Stimulated activated CD4-positive, alpha-beta T cell treated with anti-CD3 and anti-CD28 coated beads, Interleukin-2, amount 100 ng/mL, for 4 hours (primary cell): Measurements from ENCODE around the gene KLHL3.

Experiments used
- DNase-seq: peaks from one replicate; pipeline ENCODE4 v3.0.0-alpha.2; 2020; ENCODE audit warnings: low read depth

Gene KLHL3

DNA sequence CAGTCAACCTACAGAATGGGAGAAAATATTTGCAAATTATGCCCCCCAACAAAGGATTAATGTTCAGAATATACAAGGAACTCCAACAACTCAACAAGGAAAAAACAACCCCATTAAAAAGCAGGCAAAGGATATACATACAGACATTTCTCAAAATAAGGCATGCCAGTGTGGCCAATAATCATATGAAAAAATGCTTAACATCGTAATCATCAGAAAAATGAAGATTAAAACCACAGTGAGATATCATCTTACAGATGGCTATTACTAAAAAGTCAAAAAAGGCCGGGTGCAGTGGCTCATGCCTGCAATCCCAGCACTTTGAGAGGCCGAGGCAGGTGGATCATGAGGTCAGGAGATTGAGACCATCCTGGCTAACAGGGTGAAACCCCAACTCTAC lies 103.2 kb downstream of the KLHL3 start:
- DNase-seq = no peak

DNA sequence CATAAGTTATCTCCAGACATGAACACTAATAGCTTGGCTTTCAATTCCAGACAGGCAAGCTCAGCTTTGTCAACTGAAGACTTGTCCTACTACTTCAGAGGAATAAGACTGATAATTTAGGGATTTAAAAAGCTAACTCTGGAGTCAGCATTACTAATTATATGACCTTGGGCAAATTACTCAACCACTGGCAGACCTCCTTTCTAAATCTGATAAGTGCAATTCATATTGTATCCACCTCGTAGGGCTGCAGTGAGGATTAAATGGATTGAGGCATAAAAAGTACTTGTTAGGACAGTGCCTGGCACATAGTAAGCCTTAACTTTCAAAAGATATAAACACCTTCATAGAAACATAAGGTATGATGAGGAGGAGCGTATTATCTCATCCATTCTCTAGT lies 104.4 kb downstream of the KLHL3 start:
- no peak for DNase-seq

DNA sequence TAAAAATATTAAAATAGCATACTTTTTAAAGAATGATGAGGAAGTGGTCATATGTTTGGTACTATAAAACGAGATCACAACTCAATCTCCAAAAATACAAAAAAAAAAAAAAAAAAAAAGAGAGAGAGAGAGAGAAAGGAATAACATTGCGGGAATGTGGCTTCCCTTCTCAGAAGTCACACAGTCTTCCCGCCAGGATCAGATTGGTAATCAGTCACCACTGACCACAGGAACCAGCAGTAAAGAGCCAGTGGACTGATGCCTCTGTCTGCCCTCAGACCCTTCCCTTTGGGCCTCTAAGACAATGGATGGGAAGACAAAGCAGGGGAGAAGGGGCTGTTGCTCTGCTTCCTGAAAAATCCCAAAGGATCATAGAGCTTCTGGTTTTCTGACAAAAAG lies 104.9 kb downstream of the KLHL3 start:
- DNase-seq = no peak

DNA sequence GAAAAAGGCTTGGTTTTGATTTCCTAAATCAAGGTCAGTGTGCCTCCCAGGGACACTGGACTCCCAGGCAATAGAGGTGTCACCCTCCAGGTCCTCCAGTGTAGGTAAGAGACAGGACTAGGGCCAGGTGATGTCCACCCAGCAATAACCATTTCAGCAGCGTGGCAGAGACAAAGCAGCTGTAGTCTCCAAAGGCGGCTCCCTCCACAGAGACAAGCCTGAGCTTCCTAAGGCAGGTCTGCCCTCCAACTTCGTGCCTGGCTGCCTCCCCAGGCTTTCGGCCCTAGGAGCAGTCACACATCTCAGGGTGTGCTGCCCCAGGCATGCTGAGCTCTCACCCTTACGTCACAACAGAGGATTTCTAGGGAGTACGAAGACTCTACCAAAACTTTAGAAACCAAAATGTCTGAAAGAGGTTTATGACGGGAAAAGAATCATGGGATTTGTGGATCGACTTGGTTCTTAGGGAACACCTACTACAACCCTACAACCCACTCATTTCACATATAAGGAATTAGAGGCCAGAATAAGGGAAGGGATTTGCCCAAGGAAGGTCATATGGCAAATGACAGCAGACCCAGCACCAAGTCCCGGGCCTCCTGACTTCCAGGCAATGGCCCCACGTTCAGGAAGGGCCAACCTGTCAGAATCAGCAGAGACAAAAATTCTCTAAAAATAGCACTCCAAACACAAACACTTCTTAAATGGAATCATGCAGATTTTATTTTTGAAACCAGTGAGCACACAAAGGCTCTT lies 105.5 kb downstream of the KLHL3 start:
- no peak for DNase-seq

DNA sequence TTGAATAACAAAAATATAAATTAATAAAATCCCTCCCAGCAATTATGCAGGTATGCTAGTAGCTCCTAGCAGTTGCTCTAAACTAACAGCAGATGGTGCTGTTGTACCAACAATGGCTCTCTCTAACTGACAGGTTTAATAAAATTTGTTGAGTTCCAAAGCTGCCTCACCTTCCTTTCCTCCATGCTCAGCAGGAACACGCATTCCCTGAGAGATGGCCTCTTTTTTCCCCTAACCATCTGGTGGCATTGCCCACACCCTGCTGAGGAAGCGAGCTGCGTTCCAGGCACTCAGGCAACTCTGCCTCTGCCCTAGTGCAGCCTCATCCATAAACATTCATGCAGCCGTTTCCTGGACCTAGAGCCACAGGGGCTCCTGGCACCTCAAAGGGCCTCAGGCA lies 106.2 kb downstream of the KLHL3 start:
- peak; percentile 5 for DNase-seq

DNA sequence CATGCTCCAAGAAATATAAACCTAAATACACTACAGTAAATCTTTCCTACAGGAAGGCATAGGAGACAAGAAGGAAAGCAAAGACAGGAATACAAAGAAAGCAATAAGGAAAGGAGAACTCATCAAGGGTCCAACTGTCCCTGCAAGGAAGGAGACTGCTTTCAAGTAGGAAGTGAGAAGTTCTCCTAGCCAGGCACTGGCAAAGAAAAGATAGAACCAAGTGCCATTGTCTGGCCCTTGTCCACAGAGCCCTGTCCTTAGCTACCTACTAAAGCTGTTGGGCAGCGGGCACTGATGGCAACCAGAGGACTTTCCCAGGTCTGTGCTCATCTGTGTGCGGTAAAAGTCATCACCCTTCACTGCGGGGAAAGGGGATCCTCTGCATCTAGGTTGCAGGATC lies 108.2 kb downstream of the KLHL3 start:
- DNase-seq = no peak

DNA sequence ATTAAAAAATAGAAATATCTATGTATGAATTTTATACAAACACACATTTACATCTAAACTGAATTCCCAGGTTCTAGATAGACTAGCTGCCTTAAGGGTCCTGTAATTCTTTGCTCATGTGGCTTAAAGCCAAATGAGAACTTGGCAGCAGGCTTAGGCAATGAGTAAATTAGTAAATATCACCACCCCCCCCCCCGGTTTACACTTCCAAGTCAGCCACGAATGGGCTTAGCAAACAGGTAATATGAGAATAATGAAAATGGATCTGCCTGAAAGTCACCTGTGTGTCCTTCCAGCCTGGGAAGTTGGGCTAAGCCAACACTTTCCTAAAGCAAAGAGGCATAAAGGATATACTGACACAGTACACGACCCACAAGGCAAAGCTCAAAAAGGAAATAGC lies 108.6 kb downstream of the KLHL3 start:
- no peak for DNase-seq

DNA sequence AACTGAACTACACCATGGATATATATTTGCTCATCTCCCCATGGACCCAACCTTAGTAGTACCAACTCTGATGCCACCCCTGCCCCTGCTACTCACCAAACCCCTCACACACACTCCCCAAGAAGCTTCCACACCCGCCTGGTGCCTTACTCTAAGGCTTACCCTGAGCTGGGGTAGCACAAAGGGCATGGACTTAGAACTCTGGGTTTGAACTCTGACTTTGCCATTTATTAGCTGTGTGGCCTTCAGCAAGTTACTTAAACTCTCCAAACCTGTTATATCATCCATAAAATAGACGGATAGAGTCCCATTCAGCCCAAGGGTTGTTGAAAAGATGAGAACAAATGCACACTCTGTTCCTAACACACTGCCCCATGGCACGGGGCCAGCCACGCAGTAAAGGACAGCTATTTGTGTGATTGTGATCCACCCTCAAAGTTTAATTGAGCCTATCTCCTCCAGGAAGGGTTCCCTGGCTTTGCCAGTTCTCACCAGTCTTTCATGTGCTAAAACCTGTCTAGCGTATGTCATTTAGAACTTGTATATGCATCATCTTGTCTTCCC lies 111.0 kb downstream of the KLHL3 start:
- DNase-seq = no peak

DNA sequence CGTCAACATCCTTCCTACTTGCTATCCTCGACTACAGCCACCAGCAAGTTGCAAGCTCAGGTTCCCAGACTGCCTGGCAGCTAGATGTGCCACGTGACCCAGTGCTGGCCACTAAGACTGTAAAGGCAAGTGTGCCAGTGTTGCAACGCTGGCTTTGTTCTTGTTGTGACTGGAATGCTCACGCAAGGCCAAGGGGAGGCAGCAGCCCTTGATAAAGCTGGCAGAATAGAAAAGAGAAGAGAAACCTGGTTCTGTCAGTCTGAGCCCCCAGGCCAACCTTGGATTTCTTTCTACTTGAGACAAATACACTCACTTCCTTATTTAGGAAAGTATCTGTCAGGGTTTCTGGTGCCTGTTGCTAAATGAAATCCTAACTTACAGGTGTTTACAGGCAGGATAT lies 113.0 kb downstream of the KLHL3 start:
- DNase-seq = no peak

DNA sequence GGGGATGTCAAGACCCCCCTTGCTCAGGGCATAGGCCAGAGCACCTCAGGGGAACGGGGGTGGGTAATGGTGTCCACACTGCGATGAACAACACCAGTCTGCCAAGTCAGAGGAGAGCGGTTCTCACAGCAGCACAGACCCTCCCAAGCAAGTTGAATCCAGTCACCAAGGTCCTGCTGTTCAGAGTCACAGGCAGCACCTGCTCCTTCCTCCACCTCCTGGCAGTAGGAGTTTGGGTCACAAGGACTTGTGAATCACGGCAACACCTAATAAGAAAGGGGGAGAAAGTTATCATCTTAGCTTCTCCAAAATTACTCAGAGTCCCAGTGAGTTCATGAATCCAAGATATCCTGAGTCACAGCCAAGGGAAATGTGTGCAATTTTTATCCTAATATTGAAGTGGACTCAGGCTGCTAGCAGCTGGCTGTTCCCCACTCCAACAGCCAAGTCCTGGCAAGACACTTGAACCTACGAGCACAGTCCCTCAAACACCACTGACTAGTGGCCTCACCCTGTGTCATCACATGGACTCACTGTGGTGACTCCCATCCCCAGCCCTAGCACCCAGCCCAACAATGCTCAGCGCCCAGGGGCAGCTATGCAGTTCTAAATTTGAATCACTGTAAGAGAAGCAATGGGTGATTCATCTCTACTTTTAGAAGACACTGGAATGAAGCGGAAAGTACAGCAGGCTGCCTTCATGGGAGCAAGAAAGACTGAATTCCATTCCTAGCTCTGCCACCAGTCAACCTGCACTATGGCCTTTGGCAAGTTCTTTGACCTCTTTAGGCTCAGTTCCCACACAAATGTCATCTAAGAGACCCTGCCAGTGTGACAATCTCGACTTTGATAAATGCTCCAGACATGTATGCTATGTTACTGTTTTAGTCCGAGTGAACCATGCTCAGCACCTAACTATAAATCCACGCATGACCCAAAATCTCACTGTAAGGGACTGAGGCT lies 113.7 kb downstream of the KLHL3 start:
- no peak for DNase-seq

DNA sequence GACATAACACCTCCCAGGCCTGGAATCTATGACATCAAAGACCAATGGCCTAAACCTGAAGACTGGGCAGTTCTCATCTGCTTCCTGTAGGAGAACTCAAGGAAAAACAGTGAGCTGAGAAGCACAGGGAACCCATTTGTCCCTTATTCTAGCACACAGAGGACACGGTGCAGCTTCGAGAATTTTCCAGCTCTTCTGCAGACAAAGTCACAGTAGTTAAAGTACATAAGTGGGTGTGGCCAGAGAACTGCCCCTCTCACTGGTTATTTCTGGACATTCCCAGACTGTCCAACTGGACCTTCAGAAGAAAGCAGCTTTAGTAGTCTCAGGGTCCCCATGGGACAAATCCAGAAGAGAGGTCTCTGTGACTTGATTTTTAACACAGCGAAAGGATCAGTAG lies 114.6 kb downstream of the KLHL3 start:
- DNase-seq = no peak

DNA sequence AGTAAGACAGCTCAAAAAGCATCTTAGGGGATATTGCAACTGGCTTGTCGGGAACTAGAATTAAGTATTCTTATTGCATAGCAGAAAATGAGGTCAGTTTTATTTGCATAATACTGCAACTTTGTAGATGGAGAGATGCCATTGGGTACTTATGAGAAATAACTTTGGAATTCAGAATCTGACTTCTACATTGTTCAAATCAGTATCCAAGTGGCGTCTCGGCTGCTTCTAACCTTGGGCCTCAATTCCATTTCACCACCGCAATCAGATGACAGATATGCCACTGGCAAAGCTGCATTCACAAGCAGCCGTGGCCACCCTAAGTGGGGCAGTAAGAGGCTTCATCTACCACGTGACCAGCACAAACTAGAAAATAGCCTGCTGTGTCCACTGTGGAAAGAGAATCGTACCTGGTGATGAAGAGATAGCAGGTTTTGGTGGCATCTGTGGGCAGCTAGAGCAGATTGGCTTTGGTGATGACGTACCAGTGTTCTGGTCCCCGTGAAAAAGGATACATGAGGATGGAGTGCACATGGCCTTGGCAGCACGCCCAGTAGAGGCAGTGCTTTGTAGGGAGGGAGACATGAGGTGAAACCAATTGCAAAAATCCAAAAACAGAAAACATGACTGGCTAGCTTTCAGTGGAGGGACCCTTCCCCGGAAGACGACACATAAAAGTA lies 116.6 kb downstream of the KLHL3 start:
- no peak for DNase-seq

DNA sequence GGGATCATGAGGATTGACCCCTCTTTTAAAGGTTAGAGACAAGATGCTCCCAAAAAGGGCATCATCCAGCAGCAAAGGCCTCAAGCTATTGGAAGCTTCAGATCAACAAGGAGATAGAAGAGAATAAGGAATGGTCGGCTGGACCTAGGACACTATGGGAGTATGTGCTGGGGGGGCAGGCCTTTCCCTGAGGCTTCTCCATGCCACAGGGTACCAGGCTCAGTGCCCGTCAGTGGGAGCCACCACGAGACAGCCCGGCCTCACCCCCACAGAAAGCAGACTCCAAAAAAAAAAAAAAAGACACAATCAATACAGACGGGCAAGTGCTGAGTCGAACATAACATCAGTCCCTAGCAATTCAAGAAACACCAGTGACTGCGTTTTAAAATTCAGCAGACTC lies 117.4 kb downstream of the KLHL3 start:
- DNase-seq = no peak

DNA sequence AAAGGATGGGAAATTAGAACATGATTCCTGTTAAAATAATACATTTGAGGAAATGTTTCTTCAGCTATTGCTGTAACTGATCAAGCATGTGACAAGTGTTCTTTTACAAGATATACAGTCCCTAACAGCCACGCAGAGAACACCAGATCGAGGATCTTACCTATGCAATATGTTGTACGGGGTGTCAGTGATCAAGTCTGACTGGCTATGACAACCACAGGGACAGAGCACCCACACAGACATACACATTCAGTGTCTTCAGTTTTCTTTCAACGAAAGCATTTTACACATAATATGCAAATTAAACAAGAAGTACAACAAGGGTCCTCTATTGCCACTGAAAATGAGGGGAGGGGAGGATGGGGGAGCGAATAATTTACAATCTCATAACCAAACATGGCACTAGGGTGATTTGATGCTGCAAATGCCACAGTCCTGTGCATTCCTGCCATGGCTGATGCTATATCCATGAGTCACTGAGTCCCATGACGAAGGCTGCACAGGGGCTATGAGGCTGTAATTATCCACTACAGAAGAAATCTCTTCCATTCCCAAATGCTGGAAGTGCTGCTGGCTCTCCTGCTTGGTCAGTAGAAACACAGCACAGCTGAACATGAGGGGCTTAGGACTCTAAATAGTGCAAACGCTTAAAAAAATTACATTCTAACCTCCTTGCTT lies 118.2 kb downstream of the KLHL3 start:
- DNase-seq = no peak

DNA sequence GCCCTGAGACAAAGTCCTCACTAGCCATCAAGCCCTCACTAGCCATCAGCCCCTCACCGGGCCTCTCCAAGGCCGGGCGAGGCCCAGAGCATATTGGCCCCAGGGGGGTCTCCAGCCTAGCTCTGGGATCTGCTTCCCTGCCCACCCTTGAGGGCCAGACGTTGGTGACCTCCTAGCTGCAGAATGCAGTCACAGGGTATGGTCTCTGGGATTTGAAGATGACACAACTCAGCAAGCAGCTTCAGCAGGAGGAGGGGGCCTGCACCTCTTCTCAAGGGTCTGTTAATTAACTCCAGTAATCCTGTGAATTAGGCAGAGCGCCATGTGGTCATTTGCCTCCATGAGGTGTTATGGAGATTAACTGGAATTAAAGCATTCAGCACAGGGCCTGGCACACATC lies 119.8 kb downstream of the KLHL3 start:
- DNase-seq = no peak

DNA sequence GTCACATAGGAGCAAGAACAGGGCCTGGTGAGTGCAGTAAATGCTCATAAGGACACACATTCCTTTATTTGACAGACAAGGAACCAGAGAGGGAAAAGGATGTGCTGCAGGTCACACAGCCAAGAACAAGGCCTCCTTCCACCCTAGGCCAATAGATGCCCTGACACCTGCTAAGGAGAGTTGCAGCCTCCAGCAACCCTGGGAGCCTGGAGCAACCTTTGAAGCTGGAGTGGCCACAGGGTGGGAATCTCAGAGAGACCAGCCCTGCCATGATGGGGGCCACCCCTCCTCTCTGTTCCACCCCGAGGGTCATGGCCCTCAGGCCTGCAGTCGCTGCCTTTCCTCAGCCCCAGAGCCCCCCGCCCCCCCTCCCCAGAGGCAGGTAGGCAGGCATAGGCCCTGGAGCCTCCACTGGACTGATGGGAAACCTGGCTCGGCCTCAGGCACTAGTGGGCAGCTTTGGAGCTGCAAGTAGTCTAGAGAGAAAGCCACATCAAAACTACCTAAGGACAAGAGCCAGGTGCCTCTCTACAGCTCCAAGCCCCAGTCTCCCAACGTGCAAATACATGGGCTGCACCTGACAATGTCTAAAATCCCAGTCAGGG lies 120.6 kb downstream of the KLHL3 start:
- no peak for DNase-seq

DNA sequence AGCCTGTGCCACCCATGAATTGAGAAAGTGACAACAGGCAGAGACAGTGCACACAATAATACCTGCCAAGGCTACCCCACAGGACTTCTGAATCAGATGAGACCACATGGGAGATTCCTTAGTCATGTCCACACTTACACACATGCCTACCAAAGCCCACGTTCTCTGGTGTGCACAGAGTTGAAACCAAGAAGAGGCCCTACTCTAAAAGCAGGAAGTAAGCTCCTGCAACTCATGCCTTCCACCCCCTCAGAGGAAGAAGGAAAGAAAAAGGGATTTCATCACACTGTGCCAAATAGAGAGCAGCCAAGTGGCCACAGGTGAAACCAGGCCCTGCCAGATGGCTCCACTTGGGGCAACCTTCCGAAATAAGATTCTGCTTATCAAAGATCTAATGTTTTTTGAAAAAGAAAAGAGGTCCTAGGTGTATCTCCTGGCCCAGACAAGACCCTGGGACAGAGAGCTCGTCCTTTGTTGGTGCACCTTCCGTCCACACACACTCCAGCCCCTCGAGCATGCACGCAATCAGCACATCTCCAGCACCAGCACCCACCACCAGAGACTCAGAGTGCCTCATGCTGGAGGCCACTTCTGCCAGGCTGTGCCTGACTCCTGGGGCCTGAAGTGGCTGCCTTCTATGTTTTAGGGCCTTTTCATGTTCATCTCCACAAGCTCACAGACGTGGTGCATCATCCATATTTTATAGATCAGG lies 122.2 kb downstream of the KLHL3 start:
- DNase-seq = no peak

DNA sequence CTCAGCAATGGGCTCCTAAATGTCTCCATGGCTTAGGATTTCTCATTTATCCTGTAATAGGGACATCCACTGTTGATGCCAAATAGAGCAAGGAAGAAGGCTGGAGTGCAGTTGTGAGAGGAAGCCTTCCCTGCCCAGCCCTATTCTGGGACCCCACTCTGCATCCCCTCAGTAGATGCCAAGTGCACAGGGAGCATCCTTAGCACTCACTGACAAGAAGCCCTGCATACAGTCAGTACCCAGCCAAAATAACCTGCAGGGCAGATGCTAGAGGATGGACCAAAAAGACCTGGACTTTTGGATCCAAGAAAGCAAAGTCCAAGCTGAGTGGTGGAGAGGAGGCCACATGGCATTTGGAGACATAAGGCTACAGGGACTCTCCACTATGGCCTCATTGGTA lies 123.3 kb downstream of the KLHL3 start:
- DNase-seq = no peak

DNA sequence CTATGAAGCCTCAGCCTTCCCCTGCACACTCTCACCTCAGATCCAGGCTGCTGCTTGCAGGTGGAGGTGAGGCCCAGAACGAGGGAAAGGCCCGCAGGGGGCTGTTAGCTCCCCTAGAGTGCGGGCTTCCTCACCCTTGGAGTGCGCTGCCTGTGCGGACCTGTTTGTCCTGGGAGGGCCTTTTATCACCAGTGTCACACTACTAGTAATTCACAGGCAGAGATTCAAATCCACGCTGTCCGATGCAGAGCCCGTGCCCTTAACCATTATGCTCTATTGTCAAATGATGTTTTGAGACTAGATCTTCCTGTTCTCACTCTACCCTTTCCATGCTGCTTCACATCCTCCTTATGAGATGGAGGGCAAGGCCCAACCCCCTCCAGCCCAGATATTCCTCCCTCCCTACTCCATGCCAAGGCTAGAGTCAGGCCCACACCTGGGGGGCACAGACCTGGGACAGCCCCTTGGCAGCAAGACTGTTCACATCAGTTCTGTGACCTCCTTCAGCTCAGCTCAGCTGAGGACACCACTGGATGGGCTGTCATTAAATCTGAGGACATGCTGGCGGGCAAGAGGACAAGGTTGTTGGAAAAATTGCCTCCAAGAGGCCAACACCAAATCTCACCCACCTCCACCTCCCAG lies 124.0 kb downstream of the KLHL3 start:
- DNase-seq = no peak

DNA sequence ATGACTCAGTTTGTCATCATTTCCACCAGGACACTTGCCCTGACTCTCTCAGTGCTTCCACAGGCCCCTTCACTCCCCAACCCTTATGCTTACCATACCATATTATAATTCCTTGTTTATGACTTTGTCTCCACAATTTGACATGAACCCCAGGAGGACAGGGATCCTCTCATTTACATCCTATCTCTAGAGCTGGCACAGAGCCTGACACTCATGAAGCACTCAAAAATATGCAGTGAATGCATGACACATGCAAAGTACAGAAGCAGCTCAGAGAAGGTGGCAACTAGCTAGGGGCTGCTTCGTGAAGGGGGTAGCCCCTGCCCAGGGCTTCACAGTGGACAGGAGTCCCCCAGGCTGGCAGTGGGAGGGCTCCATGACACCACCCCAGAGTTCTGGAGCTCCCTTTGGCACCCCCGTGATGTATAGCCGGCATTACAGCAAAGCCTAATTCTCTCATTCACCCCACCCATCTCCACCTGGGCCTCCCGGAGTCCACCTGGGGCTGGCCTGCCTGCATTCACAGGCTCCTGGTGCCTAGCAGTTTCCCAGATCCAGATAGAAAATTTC lies 124.8 kb downstream of the KLHL3 start:
- DNase-seq = no peak
